Measurements from ENCODE around the gene MICAL2.

GRCh38 chr11:12212821-12213185 lies 102.4 kb downstream of the MICAL2 start:
- TF ChIP-seq ZFP3 (CRISPR knock-in tag; IDR thresholded peaks at IDR 0.05) (no peak), ARNTL (CRISPR knock-in tag; IDR thresholded peaks at IDR 0.05; ENCODE audit: borderline replicate concordance, low read depth) (no peak), CSRNP3 (CRISPR knock-in tag; IDR thresholded peaks at IDR 0.05) (no peak), ESRRG (CRISPR knock-in tag; IDR thresholded peaks at IDR 0.05) (no peak), PATZ1 (CRISPR knock-in tag; IDR thresholded peaks at IDR 0.05; ENCODE audit: borderline replicate concordance) (no peak), ZNF565 (CRISPR knock-in tag; conservative IDR thresholded peaks at IDR 0.05; ENCODE audit: low read depth) (no peak), GLIS3 (CRISPR knock-in tag; IDR thresholded peaks at IDR 0.05) (no peak), OSR1 (CRISPR knock-in tag; IDR thresholded peaks at IDR 0.05) (no peak), BACH2 (CRISPR knock-in tag; IDR thresholded peaks at IDR 0.05; ENCODE audit: borderline replicate concordance) (no peak), ZC3H10 (CRISPR knock-in tag; IDR thresholded peaks at IDR 0.05) (no peak), RARB (CRISPR knock-in tag; IDR thresholded peaks at IDR 0.05) (no peak), TCF4 (CRISPR knock-in tag; IDR thresholded peaks at IDR 0.05; ENCODE audit: borderline replicate concordance) (no peak), ISL1 (CRISPR knock-in tag; IDR thresholded peaks at IDR 0.05) (no peak), CREB5 (CRISPR knock-in tag; IDR thresholded peaks at IDR 0.05; ENCODE audit: low read depth) (no peak)
